CD14-positive monocyte (primary cell): ENCODE results near the gene GIT2. TPM values are rescaled to one million over a fixed set of nuclear protein-coding genes. Genes with fewer than 3 reads are reported as not detected.
A peak's percentile ranks its signal among the peaks of the same experiment; 100 is the strongest.

Experiments used
- DNase-seq, 3 donors: peaks; one replicate each; pipeline ENCODE4 v3.0.0-alpha.2; 2011 to 2022
- H2AFZ ChIP-seq: 2 replicates; pipeline ENCODE4 v1.6.0; 2012; ENCODE audit warnings: mild to moderate bottlenecking, low read depth, low read length, inconsistent platforms; ENCODE audit not compliant: insufficient read depth, poor library complexity, severe bottlenecking
- H3K27ac ChIP-seq, 2 donors: 1 replicate in 1 of 2; 2 replicates in 1 of 2; pipeline ENCODE4 v1.5.1; 2012 to 2013; ENCODE audit warnings: low read length in 2 of 2, control low read depth in 1 of 2, inconsistent platforms in 1 of 2, low read depth in 1 of 2, mild to moderate bottlenecking in 1 of 2
- H3K27me3 ChIP-seq, 2 donors: one replicate each; pipeline versions ENCODE4 v1.6.0 to v1.6.1; 2011 to 2013; ENCODE audit warnings: low read length in 2 of 2; ENCODE audit not compliant: control insufficient read depth in 2 of 2, insufficient read depth in 2 of 2
- H3K36me3 ChIP-seq, 2 donors: replicated peaks in 1 of 2; 1 replicate in 1 of 2; 2 replicates in 1 of 2; pipeline versions ENCODE4 v1.5.1 to v1.6.1; 2012 to 2013; ENCODE audit warnings: low read length in 2 of 2, control low read depth in 1 of 2, inconsistent platforms in 1 of 2, mild to moderate bottlenecking in 1 of 2; ENCODE audit not compliant: insufficient read depth in 2 of 2, control insufficient read depth in 1 of 2
- H3K4me1 ChIP-seq, 2 donors: 1 replicate in 1 of 2; 2 replicates in 1 of 2; pipeline versions ENCODE4 v1.5.1 to v1.6.1; 2012 to 2013; ENCODE audit warnings: low read length in 2 of 2, control low read depth in 1 of 2, inconsistent platforms in 1 of 2, mild to moderate bottlenecking in 1 of 2, moderate library complexity in 1 of 2; ENCODE audit not compliant: insufficient read depth in 2 of 2, control insufficient read depth in 1 of 2
- H3K4me2 ChIP-seq: replicated peaks from 2 replicates; pipeline ENCODE3; 2012; ENCODE audit warnings: low read length, moderate library complexity, mild to moderate bottlenecking; ENCODE audit not compliant: poor library complexity, severe bottlenecking; ENCODE audit errors: extremely low read depth
- H3K4me3 ChIP-seq, 3 experiments: fragments of 200-600 bp in 1 of 3; sonication (generic) in 1 of 3; replicated peaks in 1 of 3; 1 replicate in 2 of 3; 2 replicates in 1 of 3; pipeline ENCODE4 v1.5.1; 2011 to 2013; ENCODE audit warnings: low read length in 3 of 3, mild to moderate bottlenecking in 3 of 3, control low read depth in 2 of 3, low read depth in 2 of 3, inconsistent platforms in 1 of 3, moderate library complexity in 1 of 3
- H3K79me2 ChIP-seq: 2 replicates; pipeline ENCODE4 v1.6.0; 2012; ENCODE audit warnings: mild to moderate bottlenecking, control low read depth, inconsistent platforms, low read length, moderate library complexity; ENCODE audit not compliant: insufficient read depth
- H3K9ac ChIP-seq: 2 replicates; pipeline ENCODE4 v1.6.0; 2017; ENCODE audit warnings: low read length, mild to moderate bottlenecking; ENCODE audit not compliant: insufficient read depth, poor library complexity, severe bottlenecking
- H3K9me3 ChIP-seq, 2 donors: replicated peaks in 1 of 2; 1 replicate in 1 of 2; 2 replicates in 1 of 2; pipeline versions ENCODE4 v1.5.1 to v1.6.1; 2012 to 2013; ENCODE audit warnings: low read length in 2 of 2, control low read depth in 1 of 2; ENCODE audit not compliant: control insufficient read depth in 1 of 2, insufficient read depth in 1 of 2
- H4K20me1 ChIP-seq: 2 replicates; pipeline ENCODE4 v1.6.0; 2012; ENCODE audit warnings: mild to moderate bottlenecking, low read length, control low read depth, moderate library complexity; ENCODE audit not compliant: insufficient read depth
- H3K27ac Mint-ChIP-seq, 7 donors: one replicate each; pipeline ENCODE4 v1.8.0; 2020; ENCODE audit warnings: mild to moderate bottlenecking in 7 of 7, mixed read lengths in 7 of 7, moderate library complexity in 6 of 7, inconsistent platforms in 2 of 7
- H3K27me3 Mint-ChIP-seq, 3 donors: one replicate each; pipeline ENCODE4 v1.8.0; 2021 to 2022; ENCODE audit warnings: low read depth in 3 of 3, mild to moderate bottlenecking in 3 of 3, mixed read lengths in 3 of 3, moderate library complexity in 3 of 3, inconsistent platforms in 1 of 3
- H3K36me3 Mint-ChIP-seq, 2 donors: one replicate each; pipeline ENCODE4 v1.8.0; 2020; ENCODE audit warnings: mixed read lengths in 2 of 2, inconsistent platforms in 1 of 2, mild to moderate bottlenecking in 1 of 2
- H3K4me1 Mint-ChIP-seq: one replicate; pipeline ENCODE4 v1.8.0; 2020; ENCODE audit warnings: mild to moderate bottlenecking, mixed read lengths
- H3K4me3 Mint-ChIP-seq, 2 donors: one replicate each; pipeline ENCODE4 v1.8.0; 2020; ENCODE audit warnings: mild to moderate bottlenecking in 2 of 2, mixed read lengths in 2 of 2, moderate library complexity in 1 of 2
- H3K9me3 Mint-ChIP-seq, 7 donors: one replicate each; pipeline ENCODE4 v1.8.0; 2020 to 2022; ENCODE audit warnings: mixed read lengths in 7 of 7, mild to moderate bottlenecking in 6 of 7, moderate library complexity in 6 of 7, inconsistent platforms in 2 of 7
- CTCF ChIP-seq: fragments of 200-600 bp; IDR thresholded peaks from one replicate; pipeline ENCODE4 v1.8.0; 2022; ENCODE audit warnings: antibody characterized with exemption, mild to moderate bottlenecking
- WGBS: methylation state at CpG from one replicate; pipeline ENCODE4 v1.1.5; 2013; ENCODE audit warnings: missing lambda C conversion rate; ENCODE audit not compliant: insufficient coverage; 5-methylcytosine and 5-hydroxymethylcytosine counted together
- intact Hi-C, 2 donors: fragments of 100-400 bp; cut with micrococcal nuclease; formaldehyde crosslinking; loops; one replicate each; pipeline versions ENCODE4 v1.15.0 to v1.15.1; 2023
- polyA plus RNA-seq, 3 donors: library from polyadenylated mRNA; depleted of rRNA in 1 of 3; unstranded in 2 of 3; stranded (reverse) in 1 of 3; fragments of 300-500 nt in 2 of 3; fragments of >200 nt in 1 of 3; fragmentation: Illumina TruSeq in 2 of 3; gene quantifications; 1 replicate in 2 of 3; 2 replicates in 1 of 3; pipeline ENCODE4 v1.2.3, GENCODE V29; 2012 to 2021

GIT2 gene
- polyA plus RNA-seq, 3 donors = 75.8 to 139 (median 98.8) TPM

GRCh38 chr12:109888179-109889020 is 107.8 kb downstream of the GIT2 start:
- intact Hi-C loops = loop anchor here in 1 of 2 donors (10.0 kb wide), 1 partner anchor 84 kb away; no protein-coding TSS in a partner anchor
- Mint-ChIP-seq H3K4me3 (peak overlapping the region; percentile 48 to 80), H3K9me3 (peaks cover 0 to 3% (median 0%) of the 10 kb centered on the region in 7 donors), H3K27me3 (peaks cover 0 to 2% (median 0%) of the 10 kb centered on the region in 3 donors), H3K4me1 (peaks cover 73% of the 10 kb centered on the region), H3K27ac (peak overlapping the region; percentile 97 to 100 (median 99)), H3K36me3 (peaks cover 1 to 5% of the 10 kb centered on the region in 2 donors)
- Histone ChIP-seq H3K27me3 (no peaks in the 10 kb centered on the region), H3K79me2 (no peaks in the 10 kb centered on the region), H3K9me3 (no peaks in the 10 kb centered on the region), H3K4me1 (peaks cover 62 to 76% of the 10 kb centered on the region in 2 donors), H3K9ac (peak overlapping the region; percentile 71), H3K4me2 (peak overlapping the region; percentile 71), H4K20me1 (no peaks in the 10 kb centered on the region), H3K4me3 (peak overlapping the region; percentile 16 to 63 (median 29)), H3K36me3 (no peaks in the 10 kb centered on the region), H2AFZ (peak overlapping the region; percentile 66), H3K27ac (peak overlapping the region; percentile 95 to 97)
- no CpG with 5 or more reads among the region's 12 CpGs for WGBS
- peak; percentile 86 to 93 (median 93) for DNase-seq
- no peak for TF ChIP-seq CTCF

GRCh38 chr12:109885616-109886015 is 110.6 kb downstream of the GIT2 start:
- Histone ChIP-seq H3K4me3 (no peak overlapping the region), H3K4me1 (peaks cover 59 to 74% of the 10 kb centered on the region in 2 donors), H3K27me3 (no peaks in the 10 kb centered on the region), H3K9me3 (no peaks in the 10 kb centered on the region), H3K36me3 (no peaks in the 10 kb centered on the region), H3K79me2 (no peaks in the 10 kb centered on the region), H4K20me1 (no peaks in the 10 kb centered on the region), H2AFZ (no peak overlapping the region), H3K4me2 (no peak overlapping the region), H3K27ac (no peak overlapping the region), H3K9ac (no peak overlapping the region)
- H3K36me3 Mint-ChIP-seq = peaks cover 0 to 1% of the 10 kb centered on the region in 2 donors
- TF ChIP-seq CTCF = no peak
- H3K4me3 Mint-ChIP-seq = no peak overlapping the region
- H3K4me1 Mint-ChIP-seq = peaks cover 75% of the 10 kb centered on the region
- 71% methylated on average over 7 of the region's 10 CpGs for WGBS
- H3K27ac Mint-ChIP-seq = peak overlapping the region in 1 of 7 donors; percentile 10
- intact Hi-C loops = loop anchor here in 1 of 2 donors (10.0 kb wide), 1 partner anchor 81 kb away; no protein-coding TSS in a partner anchor
- no peak for DNase-seq
- peaks cover 2 to 4% (median 2%) of the 10 kb centered on the region in 3 donors for H3K27me3 Mint-ChIP-seq
- H3K9me3 Mint-ChIP-seq = peaks cover 0 to 3% (median 0%) of the 10 kb centered on the region in 7 donors
